HG03045 (cell line): ENCODE results near the gene MTFP1.
A peak's percentile ranks its signal among the peaks of the same experiment; 100 is the strongest.
"Not testable (repeated sequence)": the region's sequence is repeated elsewhere in the genome, so short reads cannot be mapped to it uniquely, and the experiment has no call there.

Experiments
- ATAC-seq: cut with Tn5 transposase; IDR thresholded peaks from one replicate; pipeline ENCODE4 v1.9.1; 2021; ENCODE audit warnings: mild to moderate bottlenecking, moderate library complexity; ENCODE audit not compliant: unreplicated experiment

Gene MTFP1

DNA sequence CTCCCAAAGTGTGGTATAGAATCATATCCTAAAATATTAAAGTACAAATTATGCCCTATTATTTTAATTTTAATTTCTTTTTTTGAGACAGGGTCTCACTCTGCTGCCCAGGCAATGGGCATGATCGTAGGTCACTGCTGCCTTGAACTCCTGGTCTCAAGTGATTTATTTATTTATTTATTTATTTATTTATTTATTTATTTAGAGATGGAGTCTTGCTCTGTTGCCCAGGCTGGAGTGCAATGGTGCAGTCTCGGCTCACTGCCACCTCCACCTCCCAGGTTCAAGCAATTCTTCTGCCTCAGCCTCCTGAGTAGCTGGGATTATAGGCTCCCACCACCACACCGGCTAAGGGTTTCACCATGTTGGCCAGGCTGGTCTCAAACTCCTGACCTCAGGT, 24.5 kb upstream of the MTFP1 start:
- ATAC-seq: not testable (repeated sequence)

- ATAC-seq: no peak
Observed at GRCh38 chr22:30402028-30402765, 23.4 kb upstream of the MTFP1 start.

DNA sequence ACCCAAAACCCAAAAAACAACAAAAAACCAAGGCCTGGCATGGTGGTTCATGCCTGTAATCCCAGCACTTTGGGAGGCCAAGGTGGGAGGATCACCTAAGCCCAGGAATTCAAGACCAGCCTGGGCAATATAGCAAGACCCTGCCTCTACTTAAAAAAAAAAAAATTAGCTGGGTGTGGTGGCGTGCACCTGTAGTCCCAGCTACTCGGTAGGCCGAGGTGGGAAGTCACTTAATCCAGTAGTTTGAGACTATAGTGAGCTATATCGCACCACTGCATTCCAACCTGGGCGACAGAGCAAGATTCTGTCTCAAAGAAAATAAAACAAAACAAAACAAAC, 22.8 kb upstream of the MTFP1 start:
- ATAC-seq: not testable (repeated sequence)

GRCh38 chr22:30404307-30404706, 21.3 kb upstream of the MTFP1 start:
- no peak for ATAC-seq

GRCh38 chr22:30405731-30406130, 19.8 kb upstream of the MTFP1 start:
- no peak for ATAC-seq

GRCh38 chr22:30406400-30406799, 19.2 kb upstream of the MTFP1 start:
- no peak for ATAC-seq

- no peak for ATAC-seq
Observed at GRCh38 chr22:30408388-30409102, 17.0 kb upstream of the MTFP1 start.

GRCh38 chr22:30411780-30412179, 13.8 kb upstream of the MTFP1 start:
- ATAC-seq: no peak

- no peak for ATAC-seq
Observed at GRCh38 chr22:30413001-30413400, 12.6 kb upstream of the MTFP1 start.

- no peak for ATAC-seq
Observed at GRCh38 chr22:30413745-30414524, 11.6 kb upstream of the MTFP1 start.

GRCh38 chr22:30414525-30415047, 11.0 kb upstream of the MTFP1 start:
- no peak for ATAC-seq

- no peak for ATAC-seq
Observed at GRCh38 chr22:30416403-30416802, 9.2 kb upstream of the MTFP1 start.

GRCh38 chr22:30416837-30417236, 8.7 kb upstream of the MTFP1 start:
- no peak for ATAC-seq

DNA sequence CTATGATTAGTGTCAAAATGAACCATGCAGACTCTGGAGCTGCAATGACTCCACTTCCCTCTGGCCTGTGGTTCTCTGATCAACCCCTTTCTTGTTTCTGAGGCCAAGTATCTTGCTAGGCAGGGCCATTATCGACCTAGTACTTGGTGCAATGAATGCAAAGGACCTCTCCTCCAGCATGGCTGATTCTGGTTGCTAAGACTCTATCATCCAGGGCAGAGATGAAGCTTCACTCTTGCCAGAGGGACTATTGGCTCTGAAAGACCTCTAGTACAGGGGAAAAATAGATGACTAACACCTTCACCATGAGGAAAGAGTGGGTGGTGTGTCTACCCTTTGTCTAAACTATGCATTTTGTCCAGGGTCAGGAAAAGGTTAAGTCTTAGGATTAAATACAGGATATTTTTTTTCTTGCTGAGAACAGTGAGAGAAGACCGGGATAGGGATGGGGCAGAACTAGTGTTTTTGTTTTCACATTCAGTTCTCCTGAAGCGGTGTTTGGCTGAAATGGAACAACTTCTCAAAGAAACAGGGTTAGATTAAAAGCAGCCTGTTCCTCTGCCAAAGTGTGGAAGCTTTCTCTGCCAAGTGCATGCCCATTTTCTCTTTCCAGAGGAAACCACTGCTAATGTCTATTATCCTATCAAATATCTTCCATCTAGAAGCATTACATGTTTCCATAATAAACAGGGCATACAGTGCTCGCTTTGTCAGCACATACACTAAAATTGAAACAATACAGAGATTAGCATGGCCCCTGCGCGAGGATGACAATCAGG, 5.0 kb upstream of the MTFP1 start:
- no peak for ATAC-seq

- ATAC-seq: no peak
Observed at GRCh38 chr22:30421695-30422480, 3.7 kb upstream of the MTFP1 start.

- ATAC-seq: no peak
Observed at GRCh38 chr22:30422481-30423300, 2.9 kb upstream of the MTFP1 start.

GRCh38 chr22:30423301-30423958, 2.1 kb upstream of the MTFP1 start:
- ATAC-seq: peak; percentile 29

- ATAC-seq: peak; percentile 81
Observed at GRCh38 chr22:30423959-30424533, 1.5 kb upstream of the MTFP1 start.
